IMR-90 (cell line): ENCODE data around the gene SMYD1. TPM values are rescaled to one million over a fixed set of nuclear protein-coding genes. Genes with fewer than 3 reads are reported as not detected.

ENCODE experiments used
- ATAC-seq: fragments of 200-7000 bp; cut with Tn5 transposase; 2 replicates; pipeline ENCODE4 v1.9.1; 2020; ENCODE audit warnings: low read depth, mild to moderate bottlenecking, moderate library complexity
- BruUV-seq: library from RNA; stranded (reverse); fragments of 400-500 nt; replicated peaks from 2 replicates; lab custom pipeline; 2021; lab: Mats Ljungman, UMichigan
- CTCF ChIA-PET: fragments of 300-600 bp; formaldehyde crosslinking; extraction: SDS; loops from one replicate; lab custom pipeline; 2021; ENCODE audit warnings: antibody characterized with exemption; lab: Yijun Ruan, JAX
- POLR2A ChIA-PET: fragments of 300-600 bp; sonication (Branson Sonifier 250); formaldehyde crosslinking; loops from one replicate; lab custom pipeline; 2022; ENCODE audit warnings: antibody characterized with exemption; ENCODE audit not compliant: unreplicated experiment; lab: Charles Lee
- DNase-seq: peaks from one replicate; pipeline ENCODE4 v3.0.0; 2013
- H2AFZ ChIP-seq: replicated peaks from 2 replicates; pipeline ENCODE3; 2013; ENCODE audit warnings: low read length, mild to moderate bottlenecking; ENCODE audit not compliant: poor library complexity
- H2AK5ac ChIP-seq: 2 replicates; pipeline ENCODE4 v1.6.1; 2013; ENCODE audit warnings: low read depth, low read length, inconsistent platforms
- H2AK9ac ChIP-seq: replicated peaks from 2 replicates; pipeline ENCODE3; 2013; ENCODE audit warnings: mild to moderate bottlenecking, low read depth, low read length, moderate library complexity; ENCODE audit not compliant: poor library complexity
- H2BK120ac ChIP-seq: 2 replicates; pipeline ENCODE4 v1.6.1; 2013; ENCODE audit warnings: low read depth, low read length, inconsistent platforms
- H2BK15ac ChIP-seq: 3 replicates; pipeline ENCODE4 v1.6.1; 2013; ENCODE audit warnings: low read depth, low read length, inconsistent platforms
- H2BK20ac ChIP-seq: 2 replicates; pipeline ENCODE4 v1.6.1; 2013; ENCODE audit warnings: low read depth, mild to moderate bottlenecking, inconsistent platforms, low read length, moderate library complexity
- H2BK5ac ChIP-seq: 2 replicates; pipeline ENCODE4 v1.6.1; 2013; ENCODE audit warnings: mild to moderate bottlenecking, low read depth, low read length, inconsistent platforms; ENCODE audit not compliant: poor library complexity, severe bottlenecking
- H3K14ac ChIP-seq: replicated peaks from 2 replicates; pipeline ENCODE4 v1.6.1; 2013; ENCODE audit warnings: low read depth, low read length, inconsistent platforms
- H3K18ac ChIP-seq: 2 replicates; pipeline ENCODE4 v1.6.1; 2013; ENCODE audit warnings: low read depth, low read length, control low read depth
- H3K23ac ChIP-seq: 2 replicates; pipeline ENCODE4 v1.6.1; 2013; ENCODE audit warnings: low read depth, low read length, inconsistent platforms
- H3K27ac ChIP-seq: 2 replicates; pipeline ENCODE4 v1.5.1; 2013; ENCODE audit warnings: mild to moderate bottlenecking, control low read depth, low read length; ENCODE audit not compliant: insufficient read depth
- H3K27me3 ChIP-seq: 2 replicates; pipeline ENCODE4 v1.6.1; 2013; ENCODE audit warnings: low read length; ENCODE audit not compliant: control insufficient read depth, insufficient read depth
- H3K36me3 ChIP-seq: 2 replicates; pipeline ENCODE4 v1.6.1; 2013; ENCODE audit warnings: low read length, mixed read lengths; ENCODE audit not compliant: control insufficient read depth, insufficient read depth
- H3K4ac ChIP-seq: 2 replicates; pipeline ENCODE4 v1.6.1; 2013; ENCODE audit warnings: low read depth, low read length, inconsistent platforms
- H3K4me1 ChIP-seq: 2 replicates; pipeline ENCODE4 v1.6.1; 2013; ENCODE audit warnings: low read length, mixed read lengths; ENCODE audit not compliant: control insufficient read depth, insufficient read depth
- H3K4me2 ChIP-seq: 2 replicates; pipeline ENCODE4 v1.6.1; 2013; ENCODE audit warnings: low read depth, mild to moderate bottlenecking, control low read depth, low read length, moderate library complexity
- H3K4me3 ChIP-seq: 2 replicates; pipeline ENCODE4 v1.5.1; 2013; ENCODE audit warnings: low read depth, mild to moderate bottlenecking, control low read depth, low read length, moderate library complexity; ENCODE audit not compliant: insufficient read depth
- H3K56ac ChIP-seq: 2 replicates; pipeline ENCODE4 v1.6.1; 2013; ENCODE audit warnings: low read length, inconsistent platforms; ENCODE audit not compliant: insufficient read depth; ENCODE audit errors: extremely low read depth
- H3K79me1 ChIP-seq, 2 experiments: 2 replicates each; pipeline ENCODE4 v1.6.1; 2013; ENCODE audit warnings: low read length in 2 of 2, inconsistent platforms in 1 of 2, low read depth in 1 of 2
- H3K9ac ChIP-seq: 2 replicates; pipeline ENCODE4 v1.6.1; 2013; ENCODE audit warnings: low read depth, low read length, control low read depth
- H3K9me1 ChIP-seq: 2 replicates; pipeline ENCODE4 v1.6.1; 2013; ENCODE audit warnings: low read length, inconsistent platforms; ENCODE audit not compliant: insufficient read depth
- H3K9me3 ChIP-seq: 2 replicates; pipeline ENCODE4 v1.6.1; 2013; ENCODE audit warnings: low read length; ENCODE audit not compliant: control insufficient read depth, insufficient read depth
- H4K20me1 ChIP-seq: 2 replicates; pipeline ENCODE4 v1.6.1; 2013; ENCODE audit warnings: low read length, inconsistent platforms; ENCODE audit not compliant: insufficient read depth
- H4K5ac ChIP-seq: 2 replicates; pipeline ENCODE4 v1.6.1; 2013; ENCODE audit warnings: mild to moderate bottlenecking, low read depth, low read length, control low read depth
- H4K8ac ChIP-seq, 2 experiments: 2 replicates each; pipeline ENCODE4 v1.6.1; 2013; ENCODE audit warnings: low read depth in 2 of 2, low read length in 2 of 2, control low read depth in 1 of 2, inconsistent platforms in 1 of 2
- H4K91ac ChIP-seq: 2 replicates; pipeline ENCODE4 v1.6.1; 2013; ENCODE audit warnings: low read depth, low read length, inconsistent platforms; ENCODE audit not compliant: insufficient read depth
- BHLHE40 ChIP-seq: fragments of 150-350 bp; IDR thresholded peaks from 2 replicates; pipeline ENCODE4 v1.6.1; 2016; ENCODE audit warnings: mild to moderate bottlenecking, low read depth, low read length
- CEBPB ChIP-seq: IDR thresholded peaks from 2 replicates; pipeline ENCODE4 v1.6.1; 2012; ENCODE audit warnings: low read depth, low read length, improper control_type of control experiment
- CHD1 ChIP-seq: IDR thresholded peaks from 2 replicates; pipeline ENCODE4 v1.6.1; 2012; ENCODE audit warnings: low read depth, low read length, improper control_type of control experiment
- CTCF ChIP-seq: conservative IDR thresholded peaks from 2 replicates; pipeline ENCODE4 v1.5.1; 2012; ENCODE audit warnings: mild to moderate bottlenecking, low read depth, low read length, improper control_type of control experiment
- MAZ ChIP-seq: IDR thresholded peaks from 2 replicates; pipeline ENCODE4 v1.6.1; 2012; ENCODE audit warnings: low read depth, mild to moderate bottlenecking, low read length, improper control_type of control experiment, moderate library complexity, borderline replicate concordance
- MXI1 ChIP-seq: IDR thresholded peaks from 2 replicates; pipeline ENCODE4 v1.6.1; 2012; ENCODE audit warnings: low read depth, mild to moderate bottlenecking, low read length, moderate library complexity, borderline replicate concordance
- NFE2L2 ChIP-seq: fragments of 150-350 bp; IDR thresholded peaks from 2 replicates; pipeline ENCODE4 v1.6.1; 2016; ENCODE audit warnings: low read depth, mild to moderate bottlenecking, low read length
- RAD21 ChIP-seq: IDR thresholded peaks from 2 replicates; pipeline ENCODE4 v1.6.1; 2012; ENCODE audit warnings: low read length, improper control_type of control experiment
- RCOR1 ChIP-seq: IDR thresholded peaks from 2 replicates; pipeline ENCODE4 v1.6.1; 2012; ENCODE audit warnings: mild to moderate bottlenecking, low read length, improper control_type of control experiment; ENCODE audit not compliant: insufficient replicate concordance
- RFX5 ChIP-seq: IDR thresholded peaks from 2 replicates; pipeline ENCODE4 v1.8.0; 2012; ENCODE audit warnings: low read depth, mild to moderate bottlenecking, low read length, moderate library complexity
- USF2 ChIP-seq: fragments of 150-350 bp; IDR thresholded peaks from 2 replicates; pipeline ENCODE4 v1.6.1; 2017; ENCODE audit warnings: mild to moderate bottlenecking, antibody characterized with exemption, low read length, low read depth
- WGBS, 2 experiments: methylation state at CpG; one replicate each; pipeline versions ENCODE4 v1.1.5 to v1.1.7; 2013; ENCODE audit warnings: missing lambda C conversion rate in 2 of 2; ENCODE audit not compliant: insufficient read length in 1 of 2; ENCODE audit errors: extremely low coverage in 2 of 2; 5-methylcytosine and 5-hydroxymethylcytosine counted together
- dilution Hi-C: fragments of 300-500 bp; cut with HindIII; formaldehyde crosslinking; loops from one replicate; pipeline ENCODE4 v1.14.3; 2018; ENCODE audit warnings: low sequenced_read_pairs; ENCODE audit not compliant: unreplicated experiment
- in situ Hi-C: fragments of 300-500 bp; cut with MboI; formaldehyde crosslinking; loops from 3 replicates; pipeline ENCODE4 v1.14.3; 2019; ENCODE audit warnings: low sequenced_read_pairs, inconsistent platforms, mixed read lengths
- intact Hi-C: fragments of 100-400 bp; cut with micrococcal nuclease; formaldehyde crosslinking; loops from 2 replicates; pipeline ENCODE4 v1.10.0; 2022
- polyA plus RNA-seq, 3 experiments: library from polyadenylated mRNA; depleted of rRNA; stranded (reverse); fragments of >200 nt; gene quantifications; 2 replicates each; pipeline ENCODE4 v1.2.3, GENCODE V29; 2012; ENCODE audit warnings: low replicate concordance in 1 of 3
- total RNA-seq: library from RNA; depleted of rRNA; stranded (reverse); fragments of >200 nt; gene quantifications from 2 replicates; pipeline ENCODE4 v1.2.3, GENCODE V29; 2012

The SMYD1 gene
- total and polyA plus RNA-seq, 2 of the 4 experiments (the other 2 are of a cell fraction) = not detected

GRCh38 chr2:88090446-88091283, 23.0 kb downstream of the SMYD1 start:
- Histone ChIP-seq H3K27me3 (peaks cover 12% of the 10 kb centered on the region), H3K23ac (no peak overlapping the region), H4K8ac (no peak overlapping the region)

More at GRCh38 chr2:88090446-88091283, 23.0 kb downstream of the SMYD1 start:
- Histone ChIP-seq H2BK20ac (no peak overlapping the region), H3K9me3 (no peaks in the 10 kb centered on the region), H2AK5ac (no peak overlapping the region), H3K18ac (no peak overlapping the region), H3K4me2 (no peak overlapping the region), H4K91ac (no peak overlapping the region), H3K4ac (no peak overlapping the region), H3K79me1 (no peaks in the 10 kb centered on the region), H3K9ac (no peak overlapping the region), H2BK15ac (no peak overlapping the region), H3K36me3 (no peaks in the 10 kb centered on the region), H2BK120ac (no peak overlapping the region), H3K4me1 (no peaks in the 10 kb centered on the region), H2AK9ac (no peak overlapping the region), H3K14ac (no peak overlapping the region), H4K20me1 (no peaks in the 10 kb centered on the region), H3K56ac (no peak overlapping the region), H2AFZ (no peak overlapping the region), H3K4me3 (no peak overlapping the region), H4K5ac (no peak overlapping the region), H3K9me1 (no peaks in the 10 kb centered on the region), H3K27ac (no peak overlapping the region), H2BK5ac (no peak overlapping the region)
- no TSS peak for BruUV-seq
- dilution Hi-C loops (no loop called here), intact Hi-C loops (no loop called here), in situ Hi-C loops (no loop called here)
- CTCF ChIA-PET = interaction anchor here (1.6 kb wide), 1 partner anchor 14 kb away, joined by 3 read pairs; no protein-coding TSS in a partner anchor
- POLR2A ChIA-PET = no interaction called here
- WGBS, 2 experiments = no CpG with 5 or more reads among the region's 8 CpGs
- DNase-seq (no peak), ATAC-seq (no peak)
- TF ChIP-seq RFX5 = no peak
- no peak for TF ChIP-seq RCOR1
- no peak for TF ChIP-seq USF2
- TF ChIP-seq MAZ = no peak
- TF ChIP-seq NFE2L2 = no peak
- TF ChIP-seq RAD21 = no peak
- TF ChIP-seq CEBPB = no peak
- no peak for TF ChIP-seq MXI1
- TF ChIP-seq BHLHE40 = no peak
- TF ChIP-seq CTCF = no peak
- no peak for TF ChIP-seq CHD1
